ENCODE results near the gene TENT4A.

The TENT4A gene

GRCh38 chr5:6805841-6806240 lies 92.6 kb downstream of the TENT4A start:
- DNase-seq (ENCODE audit: low spot score), result no peak
